Nephron (organoid): Measurements from ENCODE around the gene GET4.

Source experiments
- H3K27ac Mint-ChIP-seq, 3 experiments: 2 replicates each; pipeline ENCODE4 v1.8.0; 2020; ENCODE audit warnings: mixed read lengths in 3 of 3, mild to moderate bottlenecking in 2 of 3, moderate library complexity in 1 of 3
- H3K27me3 Mint-ChIP-seq: 2 replicates; pipeline ENCODE4 v1.8.0; 2021; ENCODE audit warnings: low read depth, mild to moderate bottlenecking, moderate library complexity, mixed read lengths
- H3K36me3 Mint-ChIP-seq: 2 replicates; pipeline ENCODE4 v1.8.0; 2020; ENCODE audit warnings: low read depth, mixed read lengths
- H3K4me1 Mint-ChIP-seq: 2 replicates; pipeline ENCODE4 v1.8.0; 2020; ENCODE audit warnings: mixed read lengths
- H3K4me3 Mint-ChIP-seq, 3 experiments: 2 replicates each; pipeline ENCODE4 v1.8.0; 2020; ENCODE audit warnings: mild to moderate bottlenecking in 3 of 3, mixed read lengths in 3 of 3, moderate library complexity in 2 of 3
- H3K9me3 Mint-ChIP-seq: 2 replicates; pipeline ENCODE4 v1.8.0; 2020; ENCODE audit warnings: mixed read lengths
- CTCF ChIP-seq, 3 experiments: fragments of 200-600 bp; sonication (generic); IDR thresholded peaks; one replicate each; pipeline ENCODE4 v1.5.0; 2021; ENCODE audit warnings: antibody characterized with exemption in 3 of 3; ENCODE audit not compliant: unreplicated experiment in 3 of 3

The GET4 gene

GRCh38 chr7:914521-915194 lies 38.3 kb downstream of the GET4 start:
- Mint-ChIP-seq H3K4me3 (peak overlapping the region in 1 of 3 experiments; percentile 19), H3K27me3 (peaks cover 28% of the 10 kb centered on the region), H3K27ac (peak overlapping the region in 1 of 3 experiments; percentile 45), H3K9me3 (no peaks in the 10 kb centered on the region), H3K36me3 (no peaks in the 10 kb centered on the region), H3K4me1 (peaks cover 13% of the 10 kb centered on the region)
- no peak for TF ChIP-seq CTCF (IDR thresholded peaks at IDR 0.05; ENCODE audit: unreplicated experiment in 3 of 3)

GRCh38 chr7:915291-916218 lies 39.2 kb downstream of the GET4 start:
- Mint-ChIP-seq H3K36me3 (no peaks in the 10 kb centered on the region), H3K9me3 (no peaks in the 10 kb centered on the region), H3K27me3 (peaks cover 20% of the 10 kb centered on the region), H3K4me1 (peaks cover 13% of the 10 kb centered on the region), H3K27ac (peak overlapping the region; percentile 13 to 82 (median 45)), H3K4me3 (peak overlapping the region in 1 of 3 experiments; percentile 19)
- TF ChIP-seq CTCF (IDR thresholded peaks at IDR 0.05; ENCODE audit: unreplicated experiment in 3 of 3) = no peak

- H3K4me1 Mint-ChIP-seq = peaks cover 13% of the 10 kb centered on the region
- H3K27me3 Mint-ChIP-seq = peaks cover 18% of the 10 kb centered on the region
- H3K27ac Mint-ChIP-seq = peak overlapping the region; percentile 13 to 82 (median 45)
- no peaks in the 10 kb centered on the region for H3K9me3 Mint-ChIP-seq
- no peaks in the 10 kb centered on the region for H3K36me3 Mint-ChIP-seq
- H3K4me3 Mint-ChIP-seq = peak overlapping the region; percentile 3 to 62 (median 41)
- no peak for TF ChIP-seq CTCF (IDR thresholded peaks at IDR 0.05; ENCODE audit: unreplicated experiment in 3 of 3)
These were observed 40.1 kb downstream of the GET4 start for GRCh38 chr7:916291-916941.

- Mint-ChIP-seq H3K27ac (peak overlapping the region in 1 of 3 experiments; percentile 43), H3K36me3 (no peaks in the 10 kb centered on the region), H3K9me3 (no peaks in the 10 kb centered on the region), H3K27me3 (peaks cover 17% of the 10 kb centered on the region), H3K4me1 (peaks cover 13% of the 10 kb centered on the region), H3K4me3 (no peak overlapping the region)
- TF ChIP-seq CTCF (IDR thresholded peaks at IDR 0.05; ENCODE audit: unreplicated experiment in 3 of 3) = no peak
These were observed 41.1 kb downstream of the GET4 start for GRCh38 chr7:917255-918117.

- TF ChIP-seq CTCF (IDR thresholded peaks at IDR 0.05; ENCODE audit: unreplicated experiment in 3 of 3) = no peak
- no peak overlapping the region for H3K4me3 Mint-ChIP-seq
- H3K27ac Mint-ChIP-seq = no peak overlapping the region
- no peaks in the 10 kb centered on the region for H3K9me3 Mint-ChIP-seq
- no peaks in the 10 kb centered on the region for H3K36me3 Mint-ChIP-seq
- H3K4me1 Mint-ChIP-seq = peaks cover 13% of the 10 kb centered on the region
- H3K27me3 Mint-ChIP-seq = peaks cover 13% of the 10 kb centered on the region
These were observed 41.7 kb downstream of the GET4 start for GRCh38 chr7:918118-918425.
